Measurements from ENCODE around the gene USP53.
"Not testable (repeated sequence)": the region's sequence is repeated elsewhere in the genome, so short reads cannot be mapped to it uniquely, and the experiment has no call there.

The USP53 gene

DNA sequence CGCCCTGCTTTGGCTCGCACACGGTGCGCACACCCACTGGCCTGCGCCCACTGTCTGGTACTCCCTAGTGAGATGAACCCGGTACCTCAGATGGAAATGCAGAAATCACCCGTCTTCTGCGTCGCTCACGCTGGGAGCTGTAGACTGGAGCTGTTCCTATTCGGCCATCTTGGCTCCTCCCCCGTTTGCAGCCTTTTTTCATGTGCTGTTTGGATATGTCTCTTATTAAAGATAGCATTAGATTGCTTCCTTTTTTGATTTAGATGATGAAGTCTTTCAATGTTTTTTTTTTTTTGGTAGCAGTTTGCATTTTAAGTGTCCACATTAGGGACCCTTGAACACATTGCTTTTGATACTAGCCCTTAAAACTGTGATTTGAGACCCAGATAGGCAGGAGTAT is 67.4 kb downstream of the USP53 start:
- H3K9ac ChIP-seq (ENCODE audit: low read length); H3K4me3 ChIP-seq (ENCODE audit: low read length); H3K27me3 ChIP-seq (ENCODE audit: control insufficient read depth, insufficient read depth, low read length); H3K9me3 ChIP-seq (ENCODE audit: control insufficient read depth, low read depth, low read length); H3K4me1 ChIP-seq (ENCODE audit: control insufficient read depth, low read depth, low read length); H3K36me3 ChIP-seq (ENCODE audit: control insufficient read depth, low read depth, low read length): not testable (repeated sequence)
- H3K27ac ChIP-seq (ENCODE audit: low read length), result peak overlapping the region; percentile 10

DNA sequence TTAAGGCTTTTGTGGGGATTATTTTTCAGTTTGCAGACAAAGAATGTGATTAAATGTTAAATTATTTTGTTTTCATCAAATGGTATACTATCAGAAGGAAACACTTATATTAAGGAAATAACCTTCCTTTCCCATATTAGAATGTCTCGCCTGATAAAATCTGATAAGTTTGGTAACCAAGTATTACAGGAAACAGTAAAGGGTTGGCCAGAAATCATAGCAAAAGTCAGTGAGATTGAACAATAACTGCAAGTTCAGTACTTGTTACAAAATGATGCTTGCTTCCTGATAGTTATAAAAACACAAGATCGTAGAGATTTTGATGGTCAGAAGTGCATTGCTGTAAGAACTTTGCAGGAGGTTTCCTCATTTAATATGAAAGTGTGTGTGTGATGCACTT is 68.9 kb downstream of the USP53 start:
- Histone ChIP-seq H3K4me3 (ENCODE audit: low read length) (no peak overlapping the region), H3K27ac (ENCODE audit: low read length) (no peak overlapping the region), H3K9me3 (ENCODE audit: control insufficient read depth, low read depth, low read length) (no peaks in the 10 kb centered on the region), H3K9ac (ENCODE audit: low read length) (no peak overlapping the region), H3K4me1 (ENCODE audit: control insufficient read depth, low read depth, low read length) (peaks cover 9% of the 10 kb centered on the region), H3K36me3 (ENCODE audit: control insufficient read depth, low read depth, low read length) (no peaks in the 10 kb centered on the region), H3K27me3 (ENCODE audit: control insufficient read depth, insufficient read depth, low read length) (no peaks in the 10 kb centered on the region)

DNA sequence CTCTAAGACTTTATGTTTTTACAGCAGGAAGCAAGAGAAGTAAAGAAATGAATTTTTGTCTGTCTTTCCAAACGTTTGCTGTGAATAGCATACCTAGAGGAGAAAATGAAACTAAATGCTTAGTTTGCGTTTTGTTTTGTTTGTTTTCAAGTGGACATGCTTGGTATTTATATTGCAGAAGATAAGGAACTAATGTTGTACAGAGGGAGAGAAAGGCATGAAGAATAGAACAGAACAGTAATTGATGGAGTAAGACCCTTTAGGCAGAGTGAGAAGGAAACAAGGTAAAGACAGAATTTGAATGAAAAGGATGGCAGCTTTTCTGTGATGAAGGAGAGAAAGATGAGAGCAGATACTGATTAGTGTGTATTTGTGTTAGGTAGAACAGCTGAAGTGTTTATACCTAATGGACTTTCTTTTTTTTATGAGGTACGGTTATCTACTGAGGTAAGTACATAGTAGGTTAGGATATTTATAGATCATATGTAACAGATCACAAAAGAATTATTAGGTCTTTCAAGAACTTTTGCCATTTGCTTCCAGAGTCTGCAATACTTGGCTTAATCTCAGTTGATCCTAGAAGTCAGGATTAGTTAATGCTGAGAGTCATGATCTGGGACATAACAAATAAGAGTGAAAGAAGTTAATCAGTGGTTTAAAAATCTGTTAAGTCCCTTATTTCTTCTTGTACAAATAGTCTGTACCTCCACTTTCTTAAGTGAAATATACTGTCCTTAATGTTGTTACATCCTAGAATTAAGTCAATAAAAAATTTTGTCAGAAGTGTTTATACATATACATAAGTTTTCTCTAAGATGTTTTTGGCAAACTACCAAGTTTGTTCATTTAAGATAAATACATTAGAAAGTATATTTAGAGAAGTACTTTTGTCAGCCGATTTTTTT is 72.6 kb downstream of the USP53 start:
- no peak overlapping the region for H3K9ac ChIP-seq (ENCODE audit: low read length)
- no peak overlapping the region for H3K4me3 ChIP-seq (ENCODE audit: low read length)
- H3K36me3 ChIP-seq (ENCODE audit: control insufficient read depth, low read depth, low read length), result no peaks in the 10 kb centered on the region
- H3K27ac ChIP-seq (ENCODE audit: low read length), result no peak overlapping the region
- H3K4me1 ChIP-seq (ENCODE audit: control insufficient read depth, low read depth, low read length), result peaks cover 5% of the 10 kb centered on the region
- no peaks in the 10 kb centered on the region for H3K27me3 ChIP-seq (ENCODE audit: control insufficient read depth, insufficient read depth, low read length)
- no peaks in the 10 kb centered on the region for H3K9me3 ChIP-seq (ENCODE audit: control insufficient read depth, low read depth, low read length)

DNA sequence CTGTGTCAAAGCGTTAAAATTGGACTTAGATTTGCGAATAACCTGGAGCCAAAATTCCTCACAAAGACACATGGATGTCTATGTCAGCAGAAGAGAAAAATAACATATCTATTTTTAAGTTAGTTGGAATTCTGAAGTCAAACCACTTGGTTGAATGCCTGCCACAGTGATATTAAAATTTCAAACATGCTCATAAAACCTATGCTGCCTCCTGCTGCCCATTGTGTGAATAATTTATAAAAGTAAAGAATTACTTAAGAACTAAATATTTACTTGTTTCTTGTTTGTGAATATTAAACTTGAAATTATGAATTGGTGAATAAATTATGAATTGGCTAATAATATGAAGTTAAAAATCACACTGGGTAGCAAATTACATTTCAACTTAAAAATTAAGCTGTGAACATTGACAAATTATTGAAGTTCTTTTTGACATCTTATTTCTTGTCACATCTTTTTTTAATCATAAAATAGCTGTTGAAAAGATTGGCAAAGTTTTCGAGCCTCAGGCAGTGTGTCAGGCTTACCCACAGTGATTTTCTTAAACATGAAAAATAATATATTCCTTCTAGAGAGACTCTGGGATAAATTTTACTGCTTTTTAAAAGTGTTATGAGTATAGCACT is 74.0 kb downstream of the USP53 start:
- Histone ChIP-seq H3K27me3 (ENCODE audit: control insufficient read depth, insufficient read depth, low read length) (no peaks in the 10 kb centered on the region), H3K9me3 (ENCODE audit: control insufficient read depth, low read depth, low read length) (no peaks in the 10 kb centered on the region), H3K4me3 (ENCODE audit: low read length) (no peak overlapping the region), H3K9ac (ENCODE audit: low read length) (no peak overlapping the region), H3K4me1 (ENCODE audit: control insufficient read depth, low read depth, low read length) (no peaks in the 10 kb centered on the region), H3K27ac (ENCODE audit: low read length) (no peak overlapping the region), H3K36me3 (ENCODE audit: control insufficient read depth, low read depth, low read length) (no peaks in the 10 kb centered on the region)

DNA sequence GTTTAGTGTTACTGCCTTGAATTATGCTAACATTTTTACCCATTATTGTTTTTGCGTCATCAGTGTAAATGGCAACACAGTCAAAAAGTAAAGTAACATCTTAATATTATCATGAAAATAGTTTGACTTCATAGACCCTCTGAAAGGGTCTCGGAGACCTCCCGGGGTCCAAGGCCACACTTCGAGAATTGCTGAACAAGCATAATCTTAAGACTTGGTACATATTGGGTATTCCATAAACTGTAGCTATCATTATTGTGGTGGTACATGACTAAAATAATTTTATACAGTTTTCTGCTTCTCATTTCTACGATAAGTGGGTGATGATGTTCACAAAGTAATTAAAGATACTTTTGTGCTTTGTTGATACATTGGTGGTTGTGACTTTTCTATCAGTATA is 76.8 kb downstream of the USP53 start:
- no peaks in the 10 kb centered on the region for H3K4me1 ChIP-seq (ENCODE audit: control insufficient read depth, low read depth, low read length)
- no peak overlapping the region for H3K9ac ChIP-seq (ENCODE audit: low read length)
- no peak overlapping the region for H3K4me3 ChIP-seq (ENCODE audit: low read length)
- H3K27ac ChIP-seq (ENCODE audit: low read length), result no peak overlapping the region
- peaks cover 5% of the 10 kb centered on the region for H3K36me3 ChIP-seq (ENCODE audit: control insufficient read depth, low read depth, low read length)
- no peaks in the 10 kb centered on the region for H3K9me3 ChIP-seq (ENCODE audit: control insufficient read depth, low read depth, low read length)
- no peaks in the 10 kb centered on the region for H3K27me3 ChIP-seq (ENCODE audit: control insufficient read depth, insufficient read depth, low read length)

DNA sequence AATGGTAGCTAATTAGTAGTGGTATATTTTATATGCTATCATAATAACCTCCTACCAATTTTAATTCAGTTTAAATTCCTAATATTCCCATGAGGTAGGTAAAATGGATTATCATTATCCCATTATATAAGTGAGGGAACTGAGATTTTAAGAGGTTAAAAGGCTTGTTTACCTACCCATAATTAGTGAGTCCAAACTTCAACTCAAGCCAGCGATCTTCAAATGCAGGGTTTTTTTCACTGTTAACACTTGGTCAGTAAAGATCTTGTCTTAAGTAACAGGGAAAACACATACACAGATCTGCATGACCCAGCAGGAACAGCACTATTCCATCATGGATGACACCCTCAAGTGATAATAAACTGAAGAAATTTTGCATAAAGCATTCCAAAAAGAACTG is 78.1 kb downstream of the USP53 start:
- Histone ChIP-seq H3K36me3 (ENCODE audit: control insufficient read depth, low read depth, low read length) (peaks cover 5% of the 10 kb centered on the region), H3K27ac (ENCODE audit: low read length) (no peak overlapping the region), H3K4me1 (ENCODE audit: control insufficient read depth, low read depth, low read length) (no peaks in the 10 kb centered on the region), H3K4me3 (ENCODE audit: low read length) (no peak overlapping the region), H3K9me3 (ENCODE audit: control insufficient read depth, low read depth, low read length) (no peaks in the 10 kb centered on the region), H3K9ac (ENCODE audit: low read length) (no peak overlapping the region), H3K27me3 (ENCODE audit: control insufficient read depth, insufficient read depth, low read length) (no peaks in the 10 kb centered on the region)

DNA sequence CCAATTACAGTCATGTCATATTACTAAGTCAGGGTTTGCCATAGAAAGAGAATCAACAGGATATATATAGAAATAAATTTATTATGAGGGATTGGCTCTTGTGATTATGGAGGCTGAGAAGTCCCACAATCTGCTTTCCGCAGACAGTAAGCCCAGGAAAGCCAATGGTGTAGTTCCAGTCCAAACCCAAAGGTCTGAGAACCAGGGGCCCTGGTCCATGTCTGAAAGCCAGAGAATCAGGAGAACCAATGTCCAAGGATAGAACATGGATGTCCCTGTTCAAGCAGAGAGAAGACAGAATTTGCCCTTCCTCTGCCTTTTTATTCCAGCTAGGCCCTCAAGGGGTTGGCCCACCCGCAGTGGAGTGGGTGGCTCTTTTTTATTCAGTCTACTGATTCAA is 83.8 kb downstream of the USP53 start:
- peaks cover 5% of the 10 kb centered on the region for H3K36me3 ChIP-seq (ENCODE audit: control insufficient read depth, low read depth, low read length)
- no peaks in the 10 kb centered on the region for H3K4me1 ChIP-seq (ENCODE audit: control insufficient read depth, low read depth, low read length)
- no peak overlapping the region for H3K9ac ChIP-seq (ENCODE audit: low read length)
- H3K9me3 ChIP-seq (ENCODE audit: control insufficient read depth, low read depth, low read length), result no peaks in the 10 kb centered on the region
- H3K4me3 ChIP-seq (ENCODE audit: low read length), result no peak overlapping the region
- no peak overlapping the region for H3K27ac ChIP-seq (ENCODE audit: low read length)
- no peaks in the 10 kb centered on the region for H3K27me3 ChIP-seq (ENCODE audit: control insufficient read depth, insufficient read depth, low read length)

DNA sequence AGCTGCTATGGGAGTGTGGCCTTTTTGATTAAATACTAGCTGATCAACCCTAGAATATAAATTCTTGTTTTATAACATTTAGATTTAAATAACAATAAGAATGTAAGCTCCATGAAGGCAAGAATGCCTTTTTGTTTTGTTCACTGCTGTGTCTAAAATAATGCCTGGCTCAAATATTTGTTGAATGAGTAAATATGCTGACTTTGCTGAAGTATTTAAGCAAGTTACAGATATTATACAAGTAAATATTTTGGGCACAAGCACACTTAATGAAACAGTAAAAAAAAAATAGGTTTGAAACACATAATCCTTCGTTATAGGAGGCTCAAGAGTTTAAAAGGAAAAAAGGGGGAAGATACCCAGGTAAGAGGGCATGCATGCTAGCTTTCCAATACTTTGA is 85.3 kb downstream of the USP53 start:
- Histone ChIP-seq H3K27ac (ENCODE audit: low read length) (no peak overlapping the region), H3K27me3 (ENCODE audit: control insufficient read depth, insufficient read depth, low read length) (no peaks in the 10 kb centered on the region), H3K4me3 (ENCODE audit: low read length) (no peak overlapping the region), H3K36me3 (ENCODE audit: control insufficient read depth, low read depth, low read length) (peaks cover 4% of the 10 kb centered on the region), H3K4me1 (ENCODE audit: control insufficient read depth, low read depth, low read length) (no peaks in the 10 kb centered on the region), H3K9me3 (ENCODE audit: control insufficient read depth, low read depth, low read length) (no peaks in the 10 kb centered on the region), H3K9ac (ENCODE audit: low read length) (no peak overlapping the region)

DNA sequence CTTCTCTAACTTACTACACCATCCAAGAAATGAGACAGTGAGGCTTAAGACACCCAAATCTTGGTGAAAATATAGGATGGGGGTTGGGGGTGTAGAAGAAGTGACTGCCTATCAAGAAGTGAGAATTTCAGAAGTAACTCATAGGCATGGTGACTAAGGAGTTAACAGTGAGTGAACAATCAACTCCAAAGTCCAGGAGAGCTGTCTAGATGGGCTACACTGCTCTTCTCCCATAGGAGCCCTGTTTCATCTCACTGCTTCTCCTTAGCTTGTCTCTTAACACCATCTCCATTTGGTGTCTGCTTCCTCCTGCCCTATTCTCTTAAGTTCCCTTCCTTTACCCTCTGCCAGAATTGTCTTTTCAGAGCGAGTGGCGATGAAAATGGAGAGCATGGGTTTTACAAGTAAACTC is 86.8 kb downstream of the USP53 start:
- Histone ChIP-seq H3K9me3 (ENCODE audit: control insufficient read depth, low read depth, low read length) (no peaks in the 10 kb centered on the region), H3K4me3 (ENCODE audit: low read length) (peak overlapping the region; percentile 98), H3K36me3 (ENCODE audit: control insufficient read depth, low read depth, low read length) (no peaks in the 10 kb centered on the region), H3K27ac (ENCODE audit: low read length) (no peak overlapping the region), H3K27me3 (ENCODE audit: control insufficient read depth, insufficient read depth, low read length) (no peaks in the 10 kb centered on the region), H3K9ac (ENCODE audit: low read length) (peak overlapping the region; percentile 78), H3K4me1 (ENCODE audit: control insufficient read depth, low read depth, low read length) (no peaks in the 10 kb centered on the region)

DNA sequence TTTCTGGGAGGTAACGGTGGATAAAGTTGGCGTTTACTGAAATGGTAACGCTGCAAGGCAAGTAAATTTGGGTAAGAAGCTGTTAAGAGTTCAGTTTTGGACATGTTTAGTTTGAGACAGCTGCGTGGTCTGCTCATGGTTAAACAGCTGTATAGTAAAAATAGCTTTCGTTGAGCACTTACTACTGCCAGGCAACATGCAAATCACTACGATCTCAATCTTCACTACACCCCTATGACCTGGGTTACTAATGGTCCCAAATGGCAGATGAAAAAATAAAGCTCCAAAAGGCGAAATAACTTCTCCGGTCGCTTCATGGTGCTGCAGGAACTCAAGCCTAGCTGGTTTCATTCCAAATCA is 87.2 kb downstream of the USP53 start:
- Histone ChIP-seq H3K27me3 (ENCODE audit: control insufficient read depth, insufficient read depth, low read length) (no peaks in the 10 kb centered on the region), H3K4me3 (ENCODE audit: low read length) (peak overlapping the region; percentile 98), H3K4me1 (ENCODE audit: control insufficient read depth, low read depth, low read length) (no peaks in the 10 kb centered on the region), H3K9ac (ENCODE audit: low read length) (peak overlapping the region; percentile 78), H3K36me3 (ENCODE audit: control insufficient read depth, low read depth, low read length) (no peaks in the 10 kb centered on the region), H3K27ac (ENCODE audit: low read length) (no peak overlapping the region), H3K9me3 (ENCODE audit: control insufficient read depth, low read depth, low read length) (no peaks in the 10 kb centered on the region)

DNA sequence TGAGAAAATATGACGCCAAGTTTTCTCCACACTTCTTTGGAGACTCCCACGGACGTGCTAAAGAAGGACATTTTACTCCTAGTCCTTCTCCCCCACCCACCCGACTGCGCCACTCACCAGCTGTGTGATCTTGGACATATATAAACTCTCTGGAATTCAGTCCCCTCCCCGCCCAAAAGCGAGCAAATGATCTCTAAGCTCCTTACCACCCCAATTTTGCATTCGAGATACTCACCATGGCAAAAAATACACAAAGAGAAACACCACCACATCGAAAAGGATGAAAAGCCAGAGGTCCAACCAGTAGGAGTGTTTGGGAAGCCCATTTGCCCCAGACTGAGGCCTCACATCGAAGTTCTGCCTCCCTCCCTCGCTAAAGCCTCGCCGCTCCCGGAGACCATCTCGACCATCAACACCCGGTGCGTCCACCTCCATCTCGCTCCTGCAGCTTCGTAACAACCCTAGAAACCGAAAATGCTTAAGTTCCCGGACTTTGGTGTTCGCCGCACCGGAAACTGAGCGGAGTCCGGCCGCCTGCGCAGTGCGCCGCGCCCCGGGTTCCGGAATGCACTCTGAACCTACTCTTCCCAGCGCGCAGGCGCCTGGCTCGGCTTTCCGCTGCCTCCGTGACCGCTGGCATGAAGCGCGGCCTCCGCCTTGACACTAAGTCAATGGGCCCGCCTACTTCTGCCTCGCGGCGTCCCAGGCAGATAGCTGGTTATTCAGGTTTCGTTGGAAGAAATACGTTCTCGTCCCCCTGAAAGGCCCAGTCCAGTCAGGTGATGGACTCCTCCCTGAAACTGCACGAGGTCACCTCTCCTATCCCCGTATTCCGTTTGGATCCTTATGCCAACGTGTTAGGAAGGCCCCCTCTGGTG is 87.8 kb downstream of the USP53 start:
- H3K27ac ChIP-seq (ENCODE audit: low read length), result peak overlapping the region; percentile 11
- no peaks in the 10 kb centered on the region for H3K36me3 ChIP-seq (ENCODE audit: control insufficient read depth, low read depth, low read length)
- no peaks in the 10 kb centered on the region for H3K9me3 ChIP-seq (ENCODE audit: control insufficient read depth, low read depth, low read length)
- H3K4me3 ChIP-seq (ENCODE audit: low read length), result peak overlapping the region; percentile 98
- H3K27me3 ChIP-seq (ENCODE audit: control insufficient read depth, insufficient read depth, low read length), result no peaks in the 10 kb centered on the region
- H3K9ac ChIP-seq (ENCODE audit: low read length), result peak overlapping the region; percentile 78
- no peaks in the 10 kb centered on the region for H3K4me1 ChIP-seq (ENCODE audit: control insufficient read depth, low read depth, low read length)

Data from iPS-18a (cell line).